ENCODE results near the gene SEPTIN10.

Gene SEPTIN10

GRCh38 chr2:109623297-109623696 lies 9.5 kb upstream of the SEPTIN10 start:
- no peaks in the 10 kb centered on the region for H3K36me3 ChIP-seq (ENCODE audit: insufficient read depth, low read length)

GRCh38 chr2:109619032-109619615 lies 5.4 kb upstream of the SEPTIN10 start:
- Histone ChIP-seq H3K9ac (ENCODE audit: low read depth, low read length) (no peak overlapping the region), H3K4me1 (ENCODE audit: insufficient read depth, low read length) (no peaks in the 10 kb centered on the region), H3K9me3 (ENCODE audit: control insufficient read depth, insufficient read depth, low read length) (no peaks in the 10 kb centered on the region), H3K36me3 (ENCODE audit: insufficient read depth, low read length) (no peaks in the 10 kb centered on the region)

More at GRCh38 chr2:109623297-109623696, 9.5 kb upstream of the SEPTIN10 start:
- Histone ChIP-seq H3K4me1 (ENCODE audit: insufficient read depth, low read length) (no peaks in the 10 kb centered on the region), H3K9me3 (ENCODE audit: control insufficient read depth, insufficient read depth, low read length) (no peaks in the 10 kb centered on the region), H3K9ac (ENCODE audit: low read depth, low read length) (no peak overlapping the region)

- 0 out of 2 replicates have a peak, but pooled peaks cover 6% of the 10 kb centered on the region for H3K4me1 ChIP-seq (ENCODE audit: insufficient read depth, low read length)
- peak overlapping the region; percentile 98; the same call in 1 of the 2 replicates for H3K9ac ChIP-seq (ENCODE audit: low read depth, low read length)
- no peaks in the 10 kb centered on the region for H3K9me3 ChIP-seq (ENCODE audit: control insufficient read depth, insufficient read depth, low read length)
- no peaks in the 10 kb centered on the region for H3K36me3 ChIP-seq (ENCODE audit: insufficient read depth, low read length)
Observed at GRCh38 chr2:109616184-109616583, 2.4 kb upstream of the SEPTIN10 start.

GRCh38 chr2:109615637-109616144 lies 1.9 kb upstream of the SEPTIN10 start:
- H3K9ac ChIP-seq (ENCODE audit: low read depth, low read length), result peak overlapping the region; percentile 98
- H3K36me3 ChIP-seq (ENCODE audit: insufficient read depth, low read length), result no peaks in the 10 kb centered on the region
- no peaks in the 10 kb centered on the region for H3K9me3 ChIP-seq (ENCODE audit: control insufficient read depth, insufficient read depth, low read length)
- 0 out of 2 replicates have a peak, but pooled peaks cover 10% of the 10 kb centered on the region for H3K4me1 ChIP-seq (ENCODE audit: insufficient read depth, low read length)

GRCh38 chr2:109614715-109615636 lies 1.2 kb upstream of the SEPTIN10 start:
- H3K4me1 ChIP-seq (ENCODE audit: insufficient read depth, low read length), result 0 out of 2 replicates have a peak, but pooled peaks cover 10% of the 10 kb centered on the region
- H3K9ac ChIP-seq (ENCODE audit: low read depth, low read length), result peak overlapping the region; percentile 98
- H3K36me3 ChIP-seq (ENCODE audit: insufficient read depth, low read length), result no peaks in the 10 kb centered on the region
- no peaks in the 10 kb centered on the region for H3K9me3 ChIP-seq (ENCODE audit: control insufficient read depth, insufficient read depth, low read length)

- Histone ChIP-seq H3K9ac (ENCODE audit: low read depth, low read length) (peak overlapping the region; percentile 98), H3K9me3 (ENCODE audit: control insufficient read depth, insufficient read depth, low read length) (no peaks in the 10 kb centered on the region), H3K4me1 (ENCODE audit: insufficient read depth, low read length) (peaks cover 24% of the 10 kb centered on the region), H3K36me3 (ENCODE audit: insufficient read depth, low read length) (no peaks in the 10 kb centered on the region)
Observed at GRCh38 chr2:109613081-109613921, 465 bp downstream of the SEPTIN10 start.

- H3K9ac ChIP-seq (ENCODE audit: low read depth, low read length), result peak overlapping the region; percentile 98; the same call in 1 of the 2 replicates
- H3K4me1 ChIP-seq (ENCODE audit: insufficient read depth, low read length), result peaks cover 40% of the 10 kb centered on the region
- H3K9me3 ChIP-seq (ENCODE audit: control insufficient read depth, insufficient read depth, low read length), result no peaks in the 10 kb centered on the region
- H3K36me3 ChIP-seq (ENCODE audit: insufficient read depth, low read length), result no peaks in the 10 kb centered on the region
Observed at GRCh38 chr2:109611467-109612095, 2.2 kb downstream of the SEPTIN10 start.

- no peaks in the 10 kb centered on the region for H3K9me3 ChIP-seq (ENCODE audit: control insufficient read depth, insufficient read depth, low read length)
- H3K4me1 ChIP-seq (ENCODE audit: insufficient read depth, low read length), result peaks cover 51% of the 10 kb centered on the region
- no peaks in the 10 kb centered on the region for H3K36me3 ChIP-seq (ENCODE audit: insufficient read depth, low read length)
- H3K9ac ChIP-seq (ENCODE audit: low read depth, low read length), result no peak overlapping the region; the same call in 1 of the 2 replicates
Observed at GRCh38 chr2:109609352-109610024, 4.3 kb downstream of the SEPTIN10 start.

- Histone ChIP-seq H3K9ac (ENCODE audit: low read depth, low read length) (no peak overlapping the region), H3K4me1 (ENCODE audit: insufficient read depth, low read length) (peaks cover 52% of the 10 kb centered on the region)
Observed at GRCh38 chr2:109607766-109608165, 6.0 kb downstream of the SEPTIN10 start.

GRCh38 chr2:109604597-109604996 lies 9.2 kb downstream of the SEPTIN10 start:
- no peaks in the 10 kb centered on the region for H3K36me3 ChIP-seq (ENCODE audit: insufficient read depth, low read length)
- H3K4me1 ChIP-seq (ENCODE audit: insufficient read depth, low read length), result peaks cover 50% of the 10 kb centered on the region
- no peaks in the 10 kb centered on the region for H3K9me3 ChIP-seq (ENCODE audit: control insufficient read depth, insufficient read depth, low read length)
- no peak overlapping the region for H3K9ac ChIP-seq (ENCODE audit: low read depth, low read length)

More at GRCh38 chr2:109607766-109608165, 6.0 kb downstream of the SEPTIN10 start:
- Histone ChIP-seq H3K36me3 (ENCODE audit: insufficient read depth, low read length) (no peaks in the 10 kb centered on the region), H3K9me3 (ENCODE audit: control insufficient read depth, insufficient read depth, low read length) (no peaks in the 10 kb centered on the region)

GRCh38 chr2:109602617-109603188 lies 11.1 kb downstream of the SEPTIN10 start:
- no peak overlapping the region for H3K9ac ChIP-seq (ENCODE audit: low read depth, low read length)
- H3K4me1 ChIP-seq (ENCODE audit: insufficient read depth, low read length), result peaks cover 34% of the 10 kb centered on the region
- no peaks in the 10 kb centered on the region for H3K9me3 ChIP-seq (ENCODE audit: control insufficient read depth, insufficient read depth, low read length)
- no peaks in the 10 kb centered on the region for H3K36me3 ChIP-seq (ENCODE audit: insufficient read depth, low read length)

- no peak overlapping the region for H3K9ac ChIP-seq (ENCODE audit: low read depth, low read length)
- H3K4me1 ChIP-seq (ENCODE audit: insufficient read depth, low read length), result peaks cover 25% of the 10 kb centered on the region
- no peaks in the 10 kb centered on the region for H3K36me3 ChIP-seq (ENCODE audit: insufficient read depth, low read length)
- H3K9me3 ChIP-seq (ENCODE audit: control insufficient read depth, insufficient read depth, low read length), result no peaks in the 10 kb centered on the region
Observed at GRCh38 chr2:109601783-109602182, 12.0 kb downstream of the SEPTIN10 start.

GRCh38 chr2:109597283-109597682 lies 16.5 kb downstream of the SEPTIN10 start:
- no peak overlapping the region for H3K9ac ChIP-seq (ENCODE audit: low read depth, low read length)
- no peaks in the 10 kb centered on the region for H3K9me3 ChIP-seq (ENCODE audit: control insufficient read depth, insufficient read depth, low read length)
- peaks cover 12% of the 10 kb centered on the region for H3K4me1 ChIP-seq (ENCODE audit: insufficient read depth, low read length)
- peaks cover 4% of the 10 kb centered on the region; the same call in 1 of the 2 replicates for H3K36me3 ChIP-seq (ENCODE audit: insufficient read depth, low read length)
